Stimulated activated CD8-positive, alpha-beta memory T cell treated with anti-CD3 and anti-CD28 coated beads, Interleukin-4, amount 100 ng/mL, for 24 hours (primary cell): Measurements from ENCODE around the gene ABCC1.
"Not testable (repeated sequence)": the region's sequence is repeated elsewhere in the genome, so short reads cannot be mapped to it uniquely, and the experiment has no call there.

ENCODE experiments used
- DNase-seq: peaks from one replicate; pipeline ENCODE4 v3.0.0-alpha.2; 2020; ENCODE audit warnings: low read depth

Gene ABCC1

GRCh38 chr16:15949210-15950160 is at the start of gene ABCC1:
TSS of gene ABCC1 (plus strand) at chr16:15949616. CDS start at chr16:15949752, 136 bp downstream.
- DNase-seq, result peak; percentile 63

- no peak for DNase-seq
These were observed 49.1 kb upstream of the ABCC1 start for GRCh38 chr16:15900357-15900756.

- DNase-seq, result no peak
These were observed 48.4 kb upstream of the ABCC1 start for GRCh38 chr16:15900901-15901500.

- no peak for DNase-seq
These were observed 45.5 kb upstream of the ABCC1 start for GRCh38 chr16:15903960-15904359.

- DNase-seq, result no peak
These were observed 43.0 kb upstream of the ABCC1 start for GRCh38 chr16:15906439-15906838.

- DNase-seq, result no peak
These were observed 41.4 kb upstream of the ABCC1 start for GRCh38 chr16:15907863-15908478.

GRCh38 chr16:15911198-15911597 is 38.2 kb upstream of the ABCC1 start:
- no peak for DNase-seq

GRCh38 chr16:15913046-15913698 is 36.2 kb upstream of the ABCC1 start:
- DNase-seq, result no peak

GRCh38 chr16:15915555-15916081 is 33.8 kb upstream of the ABCC1 start:
- DNase-seq, result no peak

- no peak for DNase-seq
These were observed 33.1 kb upstream of the ABCC1 start for GRCh38 chr16:15916323-15916722.

GRCh38 chr16:15918314-15918713 is 31.1 kb upstream of the ABCC1 start:
- not testable (repeated sequence) for DNase-seq

GRCh38 chr16:15919331-15919730 is 30.1 kb upstream of the ABCC1 start:
- DNase-seq, result no peak

- DNase-seq, result no peak
These were observed 24.4 kb upstream of the ABCC1 start for GRCh38 chr16:15924996-15925395.

- DNase-seq, result no peak
These were observed 23.8 kb upstream of the ABCC1 start for GRCh38 chr16:15925631-15926030.

GRCh38 chr16:15928261-15929104 is 20.9 kb upstream of the ABCC1 start:
- DNase-seq, result no peak

GRCh38 chr16:15932939-15933338 is 16.5 kb upstream of the ABCC1 start:
- DNase-seq, result no peak

- DNase-seq, result no peak
These were observed 15.6 kb upstream of the ABCC1 start for GRCh38 chr16:15933781-15934180.

- DNase-seq, result no peak
These were observed 14.4 kb upstream of the ABCC1 start for GRCh38 chr16:15934991-15935390.

GRCh38 chr16:15936809-15937208 is 12.6 kb upstream of the ABCC1 start:
- not testable (repeated sequence) for DNase-seq

- DNase-seq, result no peak
These were observed 6.3 kb upstream of the ABCC1 start for GRCh38 chr16:15942931-15943690.
